Memory B cell (primary cell): Measurements from ENCODE around the gene SEPTIN3.

Experiments
- ATAC-seq: fragments of 150-1000 bp; cut with Tn5 transposase; 2 replicates; pipeline ENCODE4 v1.10.0; 2021; ENCODE audit warnings: low read depth, mild to moderate bottlenecking, moderate library complexity
- DNase-seq, 2 donors: peaks; one replicate each; pipeline ENCODE4 v3.0.0; 2022; ENCODE audit warnings: low spot score in 2 of 2
- H3K27ac Mint-ChIP-seq: one replicate; pipeline ENCODE4 v1.8.0; 2022; ENCODE audit warnings: mild to moderate bottlenecking, moderate library complexity, mixed read lengths
- H3K27me3 Mint-ChIP-seq: one replicate; pipeline ENCODE4 v1.8.0; 2022; ENCODE audit warnings: mixed read lengths
- H3K36me3 Mint-ChIP-seq: one replicate; pipeline ENCODE4 v1.8.0; 2022; ENCODE audit warnings: mild to moderate bottlenecking, mixed read lengths
- H3K4me1 Mint-ChIP-seq: one replicate; pipeline ENCODE4 v1.8.0; 2022; ENCODE audit warnings: mixed read lengths
- H3K4me3 Mint-ChIP-seq: one replicate; pipeline ENCODE4 v1.8.0; 2022; ENCODE audit warnings: mild to moderate bottlenecking, moderate library complexity, mixed read lengths
- H3K9me3 Mint-ChIP-seq: one replicate; pipeline ENCODE4 v1.8.0; 2022; ENCODE audit warnings: mixed read lengths

The SEPTIN3 gene

DNA sequence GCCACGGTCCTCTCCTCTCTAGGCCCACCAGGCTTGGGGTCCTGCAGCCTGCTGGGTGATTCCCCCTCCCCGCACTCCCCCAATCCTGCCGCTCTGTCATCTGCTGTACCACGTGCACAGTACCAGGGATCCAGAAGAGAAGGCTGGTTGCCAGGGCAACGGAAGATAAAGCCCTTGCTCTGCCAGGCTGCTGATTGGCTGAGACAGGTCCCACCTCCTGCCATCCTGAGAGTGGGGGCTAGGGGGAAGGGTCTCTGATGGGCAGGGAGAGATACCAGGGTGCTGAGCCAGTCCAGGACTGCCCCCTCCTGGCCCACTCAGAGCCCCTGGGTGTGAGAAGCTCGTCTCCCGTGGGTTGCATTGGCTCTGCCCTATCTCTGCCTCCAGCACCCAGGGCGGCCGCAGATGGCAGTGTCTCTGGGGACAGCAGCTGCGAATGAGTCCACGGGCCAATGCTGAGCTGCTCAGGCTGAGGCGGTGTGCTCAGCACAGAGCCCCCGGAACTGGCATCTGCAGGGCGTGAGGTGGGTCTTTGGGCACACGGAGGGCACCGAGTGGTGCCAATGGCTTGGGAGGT lies 17.3 kb upstream of the SEPTIN3 start, which contains the start of gene SMIM45:
TSS of gene SMIM45 (plus strand) at position 253 of the 577 bp plus-strand sequence.
- H3K4me1 Mint-ChIP-seq, result peaks cover 33% of the 10 kb centered on the region
- peak within 1 kb of the TSS; percentile 75 for H3K27ac Mint-ChIP-seq
- ATAC-seq (peak; percentile 89), DNase-seq (peak in 1 of 2 donors; percentile 64)
- H3K9me3 Mint-ChIP-seq, result no peaks in the 10 kb centered on the region
- H3K4me3 Mint-ChIP-seq, result peak within 1 kb of the TSS; percentile 54
- no peaks in the 10 kb centered on the region for H3K36me3 Mint-ChIP-seq
- H3K27me3 Mint-ChIP-seq, result peaks cover 2% of the 10 kb centered on the region

DNA sequence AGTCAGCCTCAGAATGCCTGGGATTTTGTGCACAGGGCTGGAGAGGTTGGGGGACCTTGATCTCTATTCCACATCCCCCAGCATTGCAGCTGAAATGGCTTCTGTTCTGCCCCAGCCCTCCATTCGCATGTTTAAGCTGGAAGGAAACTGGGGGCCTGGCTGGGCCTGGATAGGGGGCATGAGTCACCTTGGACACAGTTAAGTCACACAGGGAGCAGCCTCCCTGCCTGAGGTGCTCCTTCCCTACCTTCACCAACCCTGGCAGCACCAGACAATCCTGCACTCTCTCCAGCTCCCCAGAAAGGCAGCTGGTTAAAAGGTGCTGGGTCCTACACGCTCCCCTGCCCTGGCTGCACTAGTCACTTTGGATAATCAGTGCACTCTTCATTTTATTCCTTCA lies 16.5 kb upstream of the SEPTIN3 start:
- Mint-ChIP-seq H3K36me3 (no peaks in the 10 kb centered on the region), H3K4me3 (no peak overlapping the region), H3K27me3 (peaks cover 2% of the 10 kb centered on the region), H3K9me3 (no peaks in the 10 kb centered on the region), H3K4me1 (peaks cover 34% of the 10 kb centered on the region), H3K27ac (no peak overlapping the region)
- DNase-seq (no peak), ATAC-seq (no peak)

DNA sequence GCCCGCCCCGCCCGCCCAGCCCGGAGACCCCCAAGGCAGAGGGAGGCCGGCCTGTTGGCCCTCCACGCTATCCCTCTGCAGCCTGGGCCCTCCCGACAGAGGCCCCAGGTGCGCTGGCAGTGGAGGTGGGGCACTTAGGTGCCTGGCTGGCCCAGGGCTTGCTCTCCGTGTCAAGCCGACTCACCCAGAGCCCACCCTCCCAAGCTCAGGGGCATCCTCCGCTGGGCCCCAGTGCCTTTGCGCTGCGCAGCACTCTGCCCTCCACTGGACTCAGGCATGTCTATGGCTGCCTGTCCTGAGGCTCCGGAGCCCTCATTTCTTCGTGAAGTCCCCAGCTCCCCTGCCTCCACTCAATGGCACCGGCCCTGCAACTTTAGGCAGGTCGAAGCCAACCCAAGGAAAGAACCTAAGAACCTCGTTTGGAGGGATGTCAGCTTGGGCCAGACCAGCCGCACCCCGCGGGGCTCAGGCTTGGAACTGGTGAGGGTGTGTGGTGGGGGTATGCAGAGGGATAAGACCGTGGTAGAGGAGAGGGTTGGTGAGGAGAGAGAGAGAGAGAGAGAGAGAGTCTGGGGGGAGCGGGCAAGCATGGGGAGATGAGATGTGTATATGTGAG lies 11.2 kb upstream of the SEPTIN3 start:
- DNase-seq (no peak), ATAC-seq (peak; percentile 37)
- Mint-ChIP-seq H3K9me3 (no peaks in the 10 kb centered on the region), H3K36me3 (no peaks in the 10 kb centered on the region), H3K4me1 (peaks cover 9% of the 10 kb centered on the region), H3K27ac (no peak overlapping the region), H3K27me3 (peaks cover 2% of the 10 kb centered on the region), H3K4me3 (no peak overlapping the region)

DNA sequence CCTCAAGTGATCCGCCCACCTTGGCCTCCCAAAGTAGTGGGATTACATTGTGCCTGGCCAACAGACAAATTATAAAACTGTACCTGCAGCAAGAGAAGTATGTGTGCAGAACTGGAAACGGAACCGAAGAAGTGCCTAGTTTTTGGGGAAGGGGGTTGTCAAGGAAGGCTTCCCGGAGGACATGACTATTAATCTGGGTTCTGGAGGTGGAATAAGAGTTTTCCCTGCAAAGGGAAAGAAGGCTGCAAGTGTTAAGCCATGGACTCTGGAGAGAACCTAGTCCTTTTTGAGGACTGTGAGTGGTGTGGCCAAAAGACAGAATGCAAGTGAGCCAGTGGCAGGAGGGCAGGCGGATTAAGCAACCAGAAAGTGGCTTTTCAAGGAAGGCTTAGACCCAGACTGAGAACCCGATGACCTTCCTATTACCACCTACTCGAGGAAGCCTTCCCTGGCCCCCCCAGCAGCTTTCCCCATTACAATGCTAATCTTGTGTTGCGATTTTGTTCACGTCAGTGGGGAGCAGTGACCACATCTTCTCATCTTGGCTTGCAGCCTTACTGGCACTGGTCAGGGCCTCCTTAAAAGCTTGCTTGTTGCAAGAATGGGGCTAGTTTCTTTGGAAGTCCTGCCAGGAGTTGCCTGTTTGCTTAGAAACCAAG lies 5.7 kb upstream of the SEPTIN3 start:
- Mint-ChIP-seq H3K4me1 (peaks cover 3% of the 10 kb centered on the region), H3K4me3 (no peak overlapping the region), H3K9me3 (no peaks in the 10 kb centered on the region), H3K27ac (no peak overlapping the region), H3K27me3 (peaks cover 3% of the 10 kb centered on the region), H3K36me3 (no peaks in the 10 kb centered on the region)
- no peak for ATAC-seq
- DNase-seq, result no peak

DNA sequence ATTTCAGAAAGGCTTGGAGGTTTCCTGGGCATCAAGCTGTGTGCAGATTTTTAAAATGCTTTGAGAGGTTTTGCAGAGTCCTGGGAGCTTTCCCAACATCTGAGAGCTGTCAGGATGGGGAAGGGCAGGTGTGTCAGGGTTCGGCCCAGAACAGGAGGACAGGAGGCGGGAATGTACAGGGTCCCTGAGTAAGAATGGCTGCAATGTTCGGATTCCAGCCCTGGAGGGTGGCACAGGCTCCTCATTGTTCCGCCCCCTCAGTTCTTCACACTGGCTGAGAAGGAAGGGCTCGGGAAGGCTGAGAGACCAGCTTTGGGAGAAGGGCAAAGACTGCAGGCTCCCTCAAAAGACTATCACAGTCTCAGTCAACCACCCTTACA lies 5.1 kb upstream of the SEPTIN3 start:
- Mint-ChIP-seq H3K9me3 (no peaks in the 10 kb centered on the region), H3K27ac (no peak overlapping the region), H3K36me3 (no peaks in the 10 kb centered on the region), H3K4me1 (peaks cover 3% of the 10 kb centered on the region), H3K27me3 (peaks cover 3% of the 10 kb centered on the region), H3K4me3 (no peak overlapping the region)
- no peak for ATAC-seq
- DNase-seq, result no peak

DNA sequence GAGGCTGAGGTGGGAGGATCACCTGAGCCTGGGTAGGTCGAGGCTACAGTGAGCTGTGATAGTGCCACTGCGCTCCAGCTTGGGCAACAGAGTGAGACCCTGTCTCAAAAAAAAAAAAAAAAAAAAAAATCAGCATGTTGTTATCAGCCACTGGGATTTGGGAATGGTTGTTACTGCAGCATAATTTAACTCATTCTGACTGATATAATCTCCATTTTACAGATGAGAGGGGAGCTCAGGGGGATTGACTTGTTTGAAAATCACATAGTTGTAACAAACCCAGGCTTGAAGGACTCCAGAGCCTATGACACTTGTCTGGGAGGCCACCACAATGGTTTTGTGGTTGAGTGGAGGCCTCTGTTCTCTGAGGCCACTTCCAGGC lies 3.0 kb upstream of the SEPTIN3 start:
- H3K9me3 Mint-ChIP-seq, result no peaks in the 10 kb centered on the region
- no peak overlapping the region for H3K4me3 Mint-ChIP-seq
- H3K36me3 Mint-ChIP-seq, result no peaks in the 10 kb centered on the region
- peaks cover 5% of the 10 kb centered on the region for H3K27me3 Mint-ChIP-seq
- H3K4me1 Mint-ChIP-seq, result no peaks in the 10 kb centered on the region
- ATAC-seq (no peak), DNase-seq (no peak)
- H3K27ac Mint-ChIP-seq, result no peak overlapping the region

DNA sequence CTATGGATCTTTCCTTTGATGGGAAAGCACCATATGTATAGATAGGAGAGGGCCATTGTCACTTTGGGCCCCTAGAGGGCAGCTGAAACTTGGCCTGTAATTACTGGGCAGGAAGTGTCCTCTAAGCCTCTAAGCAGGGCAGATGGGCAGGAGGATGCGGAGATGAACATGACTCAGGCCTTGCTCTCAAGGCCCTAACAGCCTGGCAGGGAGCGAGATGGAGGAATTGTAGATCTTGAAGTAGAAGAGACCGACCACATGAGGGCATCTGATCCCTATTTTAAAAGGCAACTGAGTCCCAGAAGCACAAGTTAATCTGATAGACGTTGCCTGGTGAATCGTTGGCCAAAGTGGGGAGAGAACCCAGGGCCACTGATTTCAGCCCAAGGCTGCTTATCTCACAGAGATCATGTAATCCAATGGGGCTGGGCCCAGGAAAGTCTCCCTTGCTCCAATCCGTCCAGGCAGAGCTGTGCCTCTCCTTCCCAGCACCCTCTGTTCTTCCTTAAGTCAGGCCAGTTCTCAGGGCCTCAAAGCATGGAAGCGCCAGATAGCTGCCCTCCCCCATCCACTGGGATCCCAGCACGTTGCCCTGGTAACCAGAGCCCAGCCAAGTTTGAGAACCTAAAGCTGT lies 2.5 kb upstream of the SEPTIN3 start:
- H3K27me3 Mint-ChIP-seq, result peaks cover 5% of the 10 kb centered on the region
- H3K27ac Mint-ChIP-seq, result no peak overlapping the region
- no peak overlapping the region for H3K4me3 Mint-ChIP-seq
- DNase-seq, result peak in 1 of 2 donors; percentile 38
- H3K9me3 Mint-ChIP-seq, result no peaks in the 10 kb centered on the region
- no peaks in the 10 kb centered on the region for H3K36me3 Mint-ChIP-seq
- peak; percentile 85 for ATAC-seq
- H3K4me1 Mint-ChIP-seq, result no peaks in the 10 kb centered on the region

DNA sequence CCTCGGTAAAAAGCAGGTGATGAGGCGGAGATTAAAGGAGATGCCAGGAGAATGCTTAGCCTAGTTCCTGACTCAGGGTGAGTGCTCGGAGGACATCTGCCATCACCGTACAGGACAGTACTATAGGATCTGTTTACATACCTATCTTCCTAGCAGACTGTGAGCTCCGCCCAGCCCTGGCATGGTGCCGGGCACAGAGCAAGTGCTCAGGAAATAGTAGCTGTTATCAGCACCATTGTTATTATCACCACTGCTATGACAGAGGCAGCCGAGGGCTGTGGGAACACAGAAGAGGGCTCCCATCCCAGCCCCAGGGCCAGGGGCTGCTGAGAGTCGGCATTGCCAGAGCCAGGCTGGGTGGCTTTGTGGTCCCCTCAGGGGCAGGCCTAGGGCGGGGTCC lies 642 bp upstream of the SEPTIN3 start:
- no peak for ATAC-seq
- H3K27ac Mint-ChIP-seq, result no peak overlapping the region

DNA sequence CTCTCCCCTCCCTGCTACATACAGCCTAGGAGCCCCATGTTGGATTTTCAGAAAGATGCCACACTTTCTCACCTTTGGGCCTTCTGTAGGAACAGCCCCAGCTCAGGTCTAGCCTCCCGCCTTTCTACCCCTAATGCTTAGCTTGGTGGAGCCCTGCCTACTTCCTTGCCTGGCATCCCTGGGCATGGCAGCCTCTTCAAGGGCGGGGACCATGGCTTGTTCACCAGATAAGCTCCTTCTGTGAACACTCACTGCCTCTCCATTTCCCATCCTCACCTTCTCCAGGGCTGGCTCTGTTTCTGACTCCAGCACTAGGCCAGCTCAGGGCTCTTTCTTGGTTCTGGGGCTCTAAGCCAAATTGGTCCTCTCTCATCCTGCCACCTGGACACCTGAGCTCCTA lies 1.4 kb downstream of the SEPTIN3 start:
- peaks cover 6% of the 10 kb centered on the region for H3K4me1 Mint-ChIP-seq
- no peaks in the 10 kb centered on the region for H3K9me3 Mint-ChIP-seq
- DNase-seq (no peak), ATAC-seq (no peak)
- H3K4me3 Mint-ChIP-seq, result no peak overlapping the region
- H3K27me3 Mint-ChIP-seq, result peaks cover 16% of the 10 kb centered on the region
- H3K27ac Mint-ChIP-seq, result no peak overlapping the region
- H3K36me3 Mint-ChIP-seq, result no peaks in the 10 kb centered on the region

More for the DNA sequence above, 642 bp upstream of the SEPTIN3 start:
- Mint-ChIP-seq H3K4me3 (no peak overlapping the region), H3K36me3 (no peaks in the 10 kb centered on the region), H3K27me3 (peaks cover 13% of the 10 kb centered on the region), H3K9me3 (no peaks in the 10 kb centered on the region), H3K4me1 (peaks cover 3% of the 10 kb centered on the region)
- DNase-seq, result no peak

DNA sequence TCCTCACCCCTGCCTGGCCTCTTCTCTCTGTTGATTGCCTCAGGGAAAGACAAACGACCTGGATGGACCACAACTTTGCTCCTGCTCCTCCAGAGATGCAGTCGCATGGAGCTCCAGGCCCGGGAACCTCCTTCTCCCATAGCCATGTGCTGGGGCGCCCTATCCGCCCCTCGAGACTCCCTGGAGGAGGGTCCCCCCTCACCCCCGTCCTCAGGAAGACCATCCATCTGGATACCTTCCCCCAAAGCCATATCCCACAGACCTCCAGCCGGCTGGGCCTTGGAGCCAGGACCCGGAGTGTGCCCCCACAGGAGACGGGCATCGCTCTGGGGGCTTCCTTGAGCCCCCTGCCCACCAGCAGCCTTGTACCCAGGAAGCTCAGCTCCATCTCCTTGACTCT lies 2.2 kb downstream of the SEPTIN3 start:
- H3K27ac Mint-ChIP-seq, result no peak overlapping the region
- ATAC-seq (no peak), DNase-seq (no peak)
- H3K4me1 Mint-ChIP-seq, result peaks cover 12% of the 10 kb centered on the region
- no peaks in the 10 kb centered on the region for H3K9me3 Mint-ChIP-seq
- H3K4me3 Mint-ChIP-seq, result no peak overlapping the region
- peaks cover 23% of the 10 kb centered on the region for H3K27me3 Mint-ChIP-seq
- H3K36me3 Mint-ChIP-seq, result no peaks in the 10 kb centered on the region

DNA sequence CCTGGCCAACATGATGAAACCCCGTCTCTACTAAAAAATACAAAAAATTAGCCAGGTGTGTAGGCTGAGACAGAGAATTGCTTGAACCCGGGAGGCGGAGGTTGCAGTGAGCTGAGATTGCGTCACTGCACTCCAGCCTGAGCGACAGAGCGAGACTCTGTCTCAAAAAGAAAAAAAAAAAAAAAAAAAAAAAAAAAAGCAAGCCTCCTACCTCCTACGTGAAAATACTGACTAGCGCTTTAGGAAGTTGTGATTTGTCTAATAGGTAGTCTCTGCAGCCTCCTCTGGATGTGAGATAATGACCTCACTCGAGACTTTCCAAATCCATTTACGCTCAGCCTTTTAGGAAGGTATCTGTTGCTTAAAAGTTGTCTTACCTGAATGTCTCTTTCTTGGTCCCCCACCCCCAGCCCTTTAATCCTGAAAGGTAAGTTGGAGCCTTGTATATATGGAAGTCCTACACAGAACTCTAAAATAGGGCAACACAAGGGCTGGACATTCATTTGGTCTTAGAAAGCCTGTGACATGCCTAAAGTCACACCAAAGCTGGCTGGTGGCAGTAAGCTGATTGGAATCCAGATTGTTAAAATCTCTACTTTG lies 5.5 kb downstream of the SEPTIN3 start:
- DNase-seq (no peak), ATAC-seq (peak; percentile 54)
- Mint-ChIP-seq H3K36me3 (no peaks in the 10 kb centered on the region), H3K27ac (no peak overlapping the region), H3K27me3 (peaks cover 32% of the 10 kb centered on the region), H3K4me1 (peaks cover 15% of the 10 kb centered on the region), H3K4me3 (no peak overlapping the region), H3K9me3 (no peaks in the 10 kb centered on the region)

DNA sequence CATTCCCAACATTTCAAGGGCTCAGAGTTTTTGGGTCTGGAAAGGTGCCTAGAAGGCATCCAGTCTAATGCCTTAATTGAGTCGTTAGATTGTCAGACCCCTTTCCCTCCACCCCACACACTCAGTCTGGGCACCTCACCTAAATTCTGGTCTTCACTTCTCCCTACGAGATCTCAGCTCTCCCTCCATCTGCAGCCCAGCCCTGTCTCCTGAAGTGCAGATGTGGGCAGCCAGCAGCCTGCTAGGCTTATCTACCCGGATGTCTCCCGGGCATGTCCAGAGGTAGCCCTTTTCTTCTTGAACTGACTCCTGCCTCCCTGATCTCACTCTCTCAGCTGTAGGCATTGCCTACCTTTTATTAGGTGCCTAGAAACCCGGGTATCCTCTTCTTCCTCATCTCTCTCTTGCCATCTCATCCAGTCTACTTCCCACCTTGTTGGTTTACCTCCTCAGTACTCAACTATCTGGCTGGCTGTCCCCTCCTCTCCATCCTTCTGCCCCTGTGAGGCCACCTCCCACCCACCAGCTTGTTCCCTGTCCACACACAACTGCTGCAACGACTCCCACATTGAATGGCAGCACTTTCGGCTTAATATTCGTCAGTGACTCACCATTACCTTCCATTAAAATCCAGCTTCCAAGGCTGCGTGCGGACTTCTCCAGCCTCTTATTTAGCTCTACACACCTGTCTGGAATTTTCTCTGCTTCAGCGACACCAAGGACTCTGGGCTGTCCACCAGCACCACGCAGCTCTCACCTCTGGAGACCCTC lies 6.2 kb downstream of the SEPTIN3 start:
- no peaks in the 10 kb centered on the region for H3K9me3 Mint-ChIP-seq
- H3K36me3 Mint-ChIP-seq, result no peaks in the 10 kb centered on the region
- H3K27me3 Mint-ChIP-seq, result peaks cover 32% of the 10 kb centered on the region
- DNase-seq (no peak), ATAC-seq (no peak)
- peaks cover 15% of the 10 kb centered on the region for H3K4me1 Mint-ChIP-seq
- H3K4me3 Mint-ChIP-seq, result peak overlapping the region; percentile 46
- H3K27ac Mint-ChIP-seq, result no peak overlapping the region

DNA sequence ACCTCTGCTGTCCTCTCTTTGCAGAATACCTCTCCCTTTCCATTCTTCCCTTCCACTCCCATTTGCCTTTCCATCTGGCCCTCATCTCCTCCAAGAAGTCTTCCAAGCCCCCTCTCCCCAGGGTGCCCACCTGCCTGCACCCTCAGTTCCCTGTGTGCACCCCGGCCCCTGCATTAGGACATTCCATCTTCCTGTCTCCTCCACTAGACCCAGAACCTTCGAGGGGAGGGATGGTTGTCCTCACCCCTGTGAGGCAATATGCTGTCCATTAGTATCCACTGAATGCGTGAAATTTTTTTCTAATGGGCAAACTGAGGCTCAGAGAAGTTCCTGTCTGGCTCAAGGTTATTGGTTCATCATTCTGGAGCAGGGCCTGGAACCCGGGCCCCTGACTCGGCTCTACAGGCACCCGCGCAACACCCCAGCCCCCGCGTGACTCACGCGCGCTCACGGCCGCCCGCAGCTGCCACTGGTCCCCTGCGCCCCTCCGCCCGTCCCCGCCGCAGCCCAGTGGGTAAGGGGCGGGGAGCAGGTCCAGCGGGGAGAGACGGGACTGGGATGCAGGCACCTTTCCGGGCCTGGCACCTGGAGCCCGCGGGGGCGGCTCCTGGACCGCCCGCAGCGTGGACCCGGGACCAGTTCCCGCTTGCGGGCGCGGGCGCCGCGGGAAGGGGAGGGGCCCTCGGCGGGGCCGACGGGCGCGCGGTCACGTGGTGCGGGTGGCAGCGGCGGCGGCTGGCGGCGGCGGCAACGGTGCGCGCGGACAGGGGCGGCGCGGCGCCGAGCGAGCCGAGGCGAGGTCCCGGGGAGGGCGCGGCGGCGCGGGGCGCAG lies 7.0 kb downstream of the SEPTIN3 start:
- peaks cover 32% of the 10 kb centered on the region for H3K27me3 Mint-ChIP-seq
- no peak overlapping the region for H3K27ac Mint-ChIP-seq
- DNase-seq (peak in 1 of 2 donors; percentile 49), ATAC-seq (peak; percentile 73)
- H3K9me3 Mint-ChIP-seq, result no peaks in the 10 kb centered on the region
- H3K36me3 Mint-ChIP-seq, result no peaks in the 10 kb centered on the region
- H3K4me1 Mint-ChIP-seq, result peaks cover 15% of the 10 kb centered on the region
- peak overlapping the region; percentile 46 for H3K4me3 Mint-ChIP-seq
